HTR-8/SVneo (cell line): Measurements from ENCODE around the gene CHRDL2.

Experiments
- DNase-seq: peaks from one replicate; pipeline ENCODE4 v3.0.0; 2011; ENCODE audit warnings: low spot score, mixed read lengths; ENCODE audit not compliant: insufficient read length
- FAIRE-seq: peaks from 2 replicates; lab custom pipeline; 2011; peaks lifted over from hg19 to GRCh38; lab: Jason Lieb, UNC

Gene CHRDL2

GRCh38 chr11:74749127-74749964, 18.1 kb upstream of the CHRDL2 start:
- FAIRE-seq = peak; percentile 51
- DNase-seq = peak; percentile 57

- FAIRE-seq = peak; percentile 49
- DNase-seq = peak; percentile 99
These were observed 17.2 kb upstream of the CHRDL2 start, which contains the start of gene RNF169 for GRCh38 chr11:74748211-74749126. RNF169 (plus strand) TSS chr11:74748849; CDS start chr11:74748881, 32 bp downstream.

- no peak for FAIRE-seq
- DNase-seq = no peak
These were observed 15.6 kb upstream of the CHRDL2 start for GRCh38 chr11:74746868-74747267.

GRCh38 chr11:74744277-74744676, 13.1 kb upstream of the CHRDL2 start:
- DNase-seq = no peak
- FAIRE-seq = no peak

GRCh38 chr11:74743640-74744039, 12.4 kb upstream of the CHRDL2 start:
- FAIRE-seq (no peak), DNase-seq (no peak)

- FAIRE-seq = no peak
- DNase-seq = no peak
These were observed 10.8 kb upstream of the CHRDL2 start for GRCh38 chr11:74742070-74742469.

GRCh38 chr11:74739546-74740270, 8.5 kb upstream of the CHRDL2 start:
- FAIRE-seq (no peak), DNase-seq (peak; percentile 85)

GRCh38 chr11:74736031-74736430, 4.8 kb upstream of the CHRDL2 start:
- DNase-seq = no peak
- no peak for FAIRE-seq

GRCh38 chr11:74735365-74735928, 4.2 kb upstream of the CHRDL2 start:
- FAIRE-seq (no peak), DNase-seq (no peak)

GRCh38 chr11:74734559-74734925, 3.3 kb upstream of the CHRDL2 start:
- FAIRE-seq (no peak), DNase-seq (no peak)

- no peak for FAIRE-seq
These were observed 510 bp downstream of the CHRDL2 start for GRCh38 chr11:74730571-74731260.

GRCh38 chr11:74729397-74729796, 1.8 kb downstream of the CHRDL2 start:
- FAIRE-seq = peak; percentile 57
- DNase-seq = no peak

More at GRCh38 chr11:74730571-74731260, 510 bp downstream of the CHRDL2 start:
- DNase-seq = no peak

- peak; percentile 90 for FAIRE-seq
These were observed 4.6 kb downstream of the CHRDL2 start for GRCh38 chr11:74726547-74727182.

GRCh38 chr11:74725701-74726100, 5.5 kb downstream of the CHRDL2 start:
- FAIRE-seq = no peak

More at GRCh38 chr11:74726547-74727182, 4.6 kb downstream of the CHRDL2 start:
- peak; percentile 91 for DNase-seq

GRCh38 chr11:74723511-74723910, 7.7 kb downstream of the CHRDL2 start:
- FAIRE-seq = no peak
- no peak for DNase-seq

More at GRCh38 chr11:74725701-74726100, 5.5 kb downstream of the CHRDL2 start:
- DNase-seq = no peak

GRCh38 chr11:74721479-74721835, 9.8 kb downstream of the CHRDL2 start:
- no peak for DNase-seq
- FAIRE-seq = no peak

GRCh38 chr11:74720596-74721478, 10.4 kb downstream of the CHRDL2 start:
- FAIRE-seq = no peak

GRCh38 chr11:74719011-74719410, 12.2 kb downstream of the CHRDL2 start:
- FAIRE-seq = no peak
- no peak for DNase-seq

More at GRCh38 chr11:74720596-74721478, 10.4 kb downstream of the CHRDL2 start:
- DNase-seq = no peak
